NOMO-1 treated with DMSO at 0.1 percent for 48 hours (cell line): ENCODE measurements around the gene HUWE1.
"Not testable (repeated sequence)": the region's sequence is repeated elsewhere in the genome, so short reads cannot be mapped to it uniquely, and the experiment has no call there.

Experiments used
- DNase-seq: peaks from one replicate; lab custom pipeline; 2025; ENCODE audit not compliant: unreplicated experiment; lab: John Stamatoyannopoulos, UW

Gene HUWE1

GRCh38 chrX:53538781-53539180 lies 147.7 kb downstream of the HUWE1 start:
- DNase-seq, result no peak

DNA sequence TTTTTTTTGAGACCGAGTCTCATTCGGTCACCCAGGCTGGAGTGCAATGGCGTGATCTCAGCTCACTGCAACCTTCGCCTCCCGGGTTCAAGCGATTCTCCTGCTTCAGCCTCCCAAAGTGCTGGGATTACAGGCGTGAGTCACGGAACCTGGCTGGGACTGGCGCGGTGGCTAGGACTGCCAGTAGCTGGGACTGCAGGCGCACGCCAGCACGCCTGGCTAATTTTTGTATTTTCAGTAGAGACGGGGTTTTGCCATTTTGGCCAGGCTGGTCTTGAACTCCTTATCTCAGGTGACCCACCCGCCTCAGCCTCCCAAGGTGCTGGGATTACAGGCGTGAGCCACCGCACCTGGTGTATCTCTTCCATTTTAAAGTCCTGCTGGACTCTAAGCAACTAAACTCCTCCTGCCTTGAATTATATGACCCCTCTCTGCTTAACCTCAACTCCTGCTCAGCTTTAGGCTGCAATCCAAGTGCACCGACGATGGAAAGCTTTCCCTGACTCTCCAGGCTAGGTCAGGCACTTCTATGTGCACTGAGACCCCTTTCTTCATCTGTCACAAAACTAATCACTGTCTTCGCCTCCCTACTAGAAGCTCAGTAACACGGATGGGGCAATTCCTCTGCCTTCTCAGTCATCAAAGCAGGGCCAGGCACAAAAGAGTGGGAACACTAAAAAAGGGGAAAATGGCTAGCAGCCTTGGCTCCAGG lies 155.1 kb downstream of the HUWE1 start:
- not testable (repeated sequence) for DNase-seq

DNA sequence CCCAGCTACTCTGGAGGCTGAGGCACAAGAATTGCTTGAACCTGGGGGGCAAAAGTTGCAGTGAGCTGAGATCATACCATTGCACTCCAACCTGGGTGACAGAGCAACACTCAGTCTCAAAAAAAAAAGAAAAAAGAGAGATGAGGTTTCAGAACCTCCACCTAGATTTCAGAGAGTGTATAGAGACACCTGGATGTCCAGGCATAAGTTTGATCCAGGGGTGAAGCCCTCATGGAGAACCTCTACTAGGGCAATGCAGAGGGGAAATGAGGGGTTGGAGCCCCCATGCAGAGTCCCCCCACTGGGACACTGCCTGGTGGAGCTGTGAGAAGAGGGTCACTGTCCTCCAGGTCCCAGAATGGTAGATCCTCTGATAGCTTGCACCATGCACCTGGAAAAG lies 159.5 kb downstream of the HUWE1 start:
- DNase-seq, result no peak

GRCh38 chrX:53511322-53511721 lies 175.2 kb downstream of the HUWE1 start:
- DNase-seq, result peak; percentile 23

DNA sequence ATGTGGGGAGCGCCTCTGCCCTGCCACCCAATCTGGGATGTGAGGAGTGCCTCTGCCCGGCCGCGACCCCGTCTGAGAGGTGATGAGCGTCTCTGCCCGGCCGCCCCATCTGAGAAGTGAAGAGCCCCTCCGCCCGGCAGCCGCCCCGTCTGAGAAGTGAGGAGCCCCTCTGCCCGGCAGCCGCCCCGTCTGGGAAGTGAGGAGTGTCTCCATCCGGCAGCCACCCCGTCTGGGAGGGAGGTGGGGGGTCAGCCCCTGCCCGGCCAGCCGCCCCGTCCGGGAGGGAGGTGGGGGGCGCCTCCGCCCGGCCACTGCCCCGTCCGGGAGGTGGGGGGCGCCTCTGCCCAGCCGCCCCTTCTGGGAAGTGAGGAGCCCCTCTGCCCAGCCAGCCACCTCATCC lies 182.5 kb downstream of the HUWE1 start:
- not testable (repeated sequence) for DNase-seq

DNA sequence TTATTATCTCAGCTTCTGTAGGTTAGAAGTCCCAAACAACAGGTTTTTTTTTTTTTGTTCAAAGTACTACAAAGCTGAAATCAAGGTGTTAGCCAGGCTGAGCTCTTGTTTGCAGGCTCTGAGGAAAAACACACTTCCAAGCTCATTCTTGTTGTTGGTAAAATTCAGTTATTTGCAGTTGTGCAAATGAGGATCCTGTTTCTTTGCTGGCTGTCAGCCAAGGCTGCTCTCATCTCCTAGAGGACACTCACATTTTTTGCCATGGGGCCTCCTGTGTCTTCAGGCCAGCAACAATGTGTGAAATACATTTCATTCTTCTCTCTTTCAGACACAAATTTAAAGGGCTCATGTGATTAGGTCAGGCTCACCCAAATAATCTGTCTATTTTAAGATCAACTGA lies 192.1 kb downstream of the HUWE1 start:
- DNase-seq, result peak; percentile 6

DNA sequence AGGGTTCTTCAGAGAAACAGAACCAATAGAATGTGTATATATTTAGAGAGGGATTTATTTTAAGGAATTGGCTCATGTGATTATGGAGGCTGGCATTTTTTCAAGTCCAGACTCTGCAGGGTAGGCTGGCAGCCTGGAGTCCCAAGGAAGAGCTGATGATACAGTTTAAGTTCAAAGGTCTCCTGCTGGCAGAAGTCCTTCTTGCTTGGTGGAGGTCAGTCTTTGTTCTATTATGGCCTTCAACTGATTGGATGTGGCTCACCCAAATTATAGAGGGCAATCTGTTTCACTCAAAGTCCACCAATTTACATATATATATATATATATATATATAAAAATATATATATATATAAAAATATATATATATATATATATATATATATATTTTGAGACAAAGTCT lies 200.2 kb downstream of the HUWE1 start:
- no peak for DNase-seq

DNA sequence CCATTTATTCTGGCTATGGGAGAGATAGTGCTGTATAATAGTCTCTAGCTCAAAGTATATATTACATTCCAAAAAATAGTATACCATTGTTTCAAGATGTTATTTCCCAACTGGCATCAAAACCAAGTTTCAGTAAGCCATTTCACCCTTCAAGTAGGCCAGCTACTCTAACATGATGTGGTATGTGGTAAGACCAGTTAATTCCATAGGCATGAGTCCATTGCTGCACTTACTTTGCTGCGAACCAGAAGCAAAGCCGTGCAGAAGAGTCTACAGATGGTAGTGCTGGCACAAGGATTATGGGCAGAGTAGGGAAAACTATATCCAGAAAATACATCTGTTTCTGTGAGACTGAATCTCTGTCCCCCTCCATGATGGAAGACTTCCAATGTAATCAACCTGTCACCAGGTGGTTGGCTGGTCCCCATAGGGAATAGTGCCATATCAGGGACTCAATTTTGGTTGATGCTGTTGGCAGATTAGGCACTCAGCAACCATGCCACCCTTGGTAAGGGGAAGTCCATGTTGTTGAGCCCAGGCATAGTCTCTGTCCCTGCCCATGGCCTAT lies 202.6 kb downstream of the HUWE1 start:
- no peak for DNase-seq

DNA sequence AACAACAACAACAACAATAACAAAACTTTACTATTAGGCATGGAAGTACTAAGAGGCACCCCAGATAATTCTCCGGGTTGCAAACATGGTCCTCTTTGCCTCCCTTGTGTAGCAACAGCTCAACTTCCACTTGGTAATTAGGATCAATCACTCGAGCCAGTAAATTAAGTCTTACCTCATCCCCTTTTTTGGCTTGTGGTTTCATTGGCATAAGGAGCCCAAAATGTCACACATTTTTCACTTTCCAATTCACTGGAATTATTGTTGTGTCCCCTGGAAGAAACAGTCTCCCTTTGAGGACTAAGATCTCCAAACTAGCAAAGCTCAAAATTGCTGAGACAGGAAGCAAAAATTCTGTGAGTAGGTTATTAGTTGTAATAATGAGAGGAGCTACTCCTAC lies 203.1 kb downstream of the HUWE1 start:
- no peak for DNase-seq
